ENCODE results near the gene RETREG1. TPM values are rescaled to one million over a fixed set of nuclear protein-coding genes. Genes with fewer than 3 reads are reported as not detected.

The RETREG1 gene
- total RNA-seq, 4 donors from 2014 or later = 22.5 to 73.3 (median 43.6) TPM

GRCh38 chr5:16567365-16567764 lies 49.4 kb downstream of the RETREG1 start:
- DNase-seq (ENCODE audit: low spot score) (no peak), ATAC-seq (ENCODE audit: low FRiP score) (no peak)
- no peak for TF ChIP-seq CTCF (IDR thresholded peaks at IDR 0.05)

- TF ChIP-seq CTCF (IDR thresholded peaks at IDR 0.05) = no peak
- DNase-seq (ENCODE audit: low spot score) (no peak), ATAC-seq (ENCODE audit: low FRiP score) (no peak)
Measured at GRCh38 chr5:16565118-16565517, 51.7 kb downstream of the RETREG1 start.

DNA sequence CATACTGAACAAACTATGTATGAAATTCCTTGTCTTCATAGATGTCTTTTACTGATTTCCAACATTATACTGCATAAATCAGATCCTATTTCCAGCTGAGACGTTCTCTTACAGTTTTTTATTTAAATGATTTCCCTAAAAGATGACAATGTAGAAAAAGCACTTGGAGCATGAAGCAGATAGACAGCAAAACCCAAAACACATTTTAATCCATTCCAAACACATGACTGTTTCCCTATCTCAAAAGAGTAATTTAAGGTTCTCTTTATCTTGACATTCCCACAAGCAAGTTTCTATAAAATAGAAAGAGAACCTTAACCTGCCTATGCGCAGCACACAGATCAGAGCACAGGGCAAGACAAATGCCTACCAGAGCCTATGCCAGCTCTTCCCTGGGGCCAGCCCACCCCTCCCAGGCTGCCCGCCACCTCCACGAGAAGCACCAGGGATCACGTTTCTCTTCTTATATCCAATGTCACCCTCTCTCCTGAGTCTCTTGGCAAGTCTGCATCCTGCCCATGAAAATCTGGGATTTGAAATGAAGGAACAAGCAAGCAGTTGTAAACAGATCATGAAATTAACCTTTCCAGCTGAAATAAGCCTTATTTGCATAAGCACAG lies 52.4 kb downstream of the RETREG1 start:
- no peak for DNase-seq (ENCODE audit: low spot score)
- ATAC-seq (ENCODE audit: low FRiP score) = no peak
- no peak for TF ChIP-seq CTCF (IDR thresholded peaks at IDR 0.05)

- DNase-seq (ENCODE audit: low spot score) (no peak), ATAC-seq (ENCODE audit: low FRiP score) (no peak)
- TF ChIP-seq CTCF (IDR thresholded peaks at IDR 0.05) = no peak
Measured at GRCh38 chr5:16563686-16564085, 53.1 kb downstream of the RETREG1 start.

GRCh38 chr5:16561660-16562059 lies 55.1 kb downstream of the RETREG1 start:
- no peak for DNase-seq (ENCODE audit: low spot score)
- no peak for ATAC-seq (ENCODE audit: low FRiP score)
- TF ChIP-seq CTCF (IDR thresholded peaks at IDR 0.05) = no peak

DNA sequence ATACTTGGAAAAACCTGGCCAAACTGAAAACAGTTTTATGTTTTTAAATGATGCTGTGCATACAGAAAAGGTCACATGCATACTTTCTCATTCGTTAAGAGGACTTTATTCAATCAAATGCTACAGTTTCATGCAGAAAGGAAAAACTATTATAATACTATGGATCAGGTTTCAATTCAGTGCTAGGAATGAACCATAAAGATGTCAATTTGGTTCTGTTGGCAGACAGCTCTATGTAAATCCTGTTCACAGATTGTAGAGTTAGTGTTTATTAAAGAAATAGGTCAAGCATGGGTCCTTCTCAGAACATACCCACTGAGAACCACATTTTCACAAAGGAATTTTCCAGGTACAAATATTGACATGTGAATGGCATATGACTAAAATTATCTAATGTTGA lies 57.1 kb downstream of the RETREG1 start:
- no peak for TF ChIP-seq CTCF (IDR thresholded peaks at IDR 0.05)
- DNase-seq (ENCODE audit: low spot score) = no peak
- ATAC-seq (ENCODE audit: low FRiP score) = no peak

DNA sequence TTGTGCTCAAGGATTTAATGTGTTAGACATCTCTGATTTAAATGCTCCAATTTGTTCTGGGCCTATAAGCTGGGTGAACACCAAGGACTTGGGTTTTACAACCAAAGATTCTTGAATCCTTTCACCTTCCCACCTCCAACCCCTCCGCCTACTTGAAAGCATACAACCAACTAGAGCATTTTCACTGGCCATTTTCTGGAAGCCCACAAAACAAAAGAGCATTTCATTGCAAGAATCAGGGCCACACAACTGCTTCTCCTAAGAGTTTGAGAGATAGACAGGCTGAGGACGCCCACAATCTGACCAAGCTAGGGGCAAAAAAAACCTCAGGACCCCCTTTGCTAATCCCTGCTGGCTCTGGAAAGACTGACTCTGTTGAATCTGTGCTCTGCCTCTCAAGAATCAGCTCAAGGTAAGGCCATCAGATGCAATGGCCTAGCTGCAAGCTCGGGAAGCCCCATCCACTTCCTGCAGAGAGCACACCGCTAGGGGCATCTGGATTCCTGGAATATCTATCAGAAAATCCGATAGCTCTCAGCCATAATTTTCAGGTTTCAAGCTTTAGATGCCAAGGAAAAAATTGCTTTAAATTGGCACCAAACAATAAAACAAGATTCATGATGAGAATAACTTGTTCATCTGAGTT lies 57.7 kb downstream of the RETREG1 start:
- TF ChIP-seq CTCF (IDR thresholded peaks at IDR 0.05) = no peak
- ATAC-seq (ENCODE audit: low FRiP score) (no peak), DNase-seq (ENCODE audit: low spot score) (no peak)

Measured in omental fat pad (tissue), 4 donors.